Sigmoid colon (tissue), 7 donors: ENCODE results near the gene CT47A1. TPM values are rescaled to one million over a fixed set of nuclear protein-coding genes. Genes with fewer than 3 reads are reported as not detected.

Experiments
- DNase-seq: peaks from one replicate; pipeline ENCODE4 v3.0.0-alpha.2; 2019
- H3K27ac ChIP-seq, 4 donors: fragments of 200-600 bp; sonication (generic); one replicate each; pipeline ENCODE4 v1.5.1; 2016 to 2019; ENCODE audit warnings: mild to moderate bottlenecking in 1 of 4
- H3K27me3 ChIP-seq, 3 donors: fragments of 200-600 bp; sonication (generic); one replicate each; pipeline ENCODE4 v1.5.1; 2019; ENCODE audit warnings: mild to moderate bottlenecking in 1 of 3
- H3K36me3 ChIP-seq, 4 donors: fragments of 200-600 bp; sonication (generic); one replicate each; pipeline ENCODE4 v1.5.1; 2016 to 2019
- H3K4me1 ChIP-seq, 4 donors: fragments of 200-600 bp; sonication (generic); one replicate each; pipeline ENCODE4 v1.5.1; 2017 to 2019
- H3K4me3 ChIP-seq, 4 donors: fragments of 200-600 bp; sonication (generic); one replicate each; pipeline ENCODE4 v1.5.1; 2017 to 2019; ENCODE audit warnings: mild to moderate bottlenecking in 2 of 4, moderate library complexity in 1 of 4
- H3K9me3 ChIP-seq, 4 donors: fragments of 200-600 bp in 3 of 4; sonication (generic) in 3 of 4; one replicate each; pipeline versions ENCODE4 v1.5.1 to v1.6.1; 2013 to 2019
- CTCF ChIP-seq, 4 experiments: fragments of 450-650 bp in 3 of 4; fragments of 200-600 bp in 1 of 4; IDR thresholded peaks; one replicate each; pipeline ENCODE4 v1.5.1; 2016 to 2019; ENCODE audit warnings: antibody characterized with exemption in 4 of 4, mild to moderate bottlenecking in 3 of 4, moderate library complexity in 2 of 4
- EP300 ChIP-seq, 4 donors: sonication (generic); formaldehyde crosslinking; IDR thresholded peaks; one replicate each; pipeline ENCODE4 v1.6.1; 2017; ENCODE audit warnings: antibody characterized with exemption in 4 of 4
- POLR2A ChIP-seq, 2 donors: fragments of 450-650 bp; IDR thresholded peaks; one replicate each; pipeline ENCODE4 v1.6.1; 2016; ENCODE audit warnings: antibody characterized with exemption in 2 of 2, mild to moderate bottlenecking in 2 of 2, moderate library complexity in 2 of 2
- POLR2AphosphoS5 ChIP-seq, 4 donors: sonication (generic); formaldehyde crosslinking; IDR thresholded peaks; one replicate each; pipeline ENCODE4 v1.6.1; 2017; ENCODE audit warnings: antibody characterized with exemption in 4 of 4
- WGBS, 2 donors: extraction: QIAGEN DNeasy Blood & Tissue Kit; methylation state at CpG; one replicate each; pipeline ENCODE4 v1.1.7; 2013; 5-methylcytosine and 5-hydroxymethylcytosine counted together
- intact Hi-C: fragments of 100-400 bp; cut with DNase I; formaldehyde crosslinking; loops from one replicate; pipeline ENCODE4 v1.15.1; 2023
- polyA plus RNA-seq, 3 donors: library from polyadenylated mRNA; stranded (reverse); fragments of 200-250 nt; gene quantifications; one replicate each; pipeline ENCODE4 v1.2.3, GENCODE V29; 2013
- total RNA-seq, 4 donors: library from RNA; depleted of rRNA; stranded (reverse); fragments of >200 nt; gene quantifications; one replicate each; pipeline ENCODE4 v1.1.0, GENCODE V29; 2016
- donor health status: healthy with polysubstance abuse.
- donor health status: Bipolar disorder and iron deficiency.
- donor health status: healthy.

The CT47A1 gene
- total and polyA plus RNA-seq, 7 donors, result not detected

GRCh38 chrX:121013897-121014455 is 28.4 kb upstream of the CT47A1 start:
- Histone ChIP-seq H3K9me3 (no peaks in the 10 kb centered on the region), H3K4me3 (no peak overlapping the region), H3K27ac (no peak overlapping the region), H3K4me1 (no peaks in the 10 kb centered on the region), H3K27me3 (no peaks in the 10 kb centered on the region), H3K36me3 (no peaks in the 10 kb centered on the region)
- TF ChIP-seq POLR2AphosphoS5 (IDR thresholded peaks at IDR 0.05), result no peak
- intact Hi-C loops, result no loop called here
- no peak for DNase-seq

DNA sequence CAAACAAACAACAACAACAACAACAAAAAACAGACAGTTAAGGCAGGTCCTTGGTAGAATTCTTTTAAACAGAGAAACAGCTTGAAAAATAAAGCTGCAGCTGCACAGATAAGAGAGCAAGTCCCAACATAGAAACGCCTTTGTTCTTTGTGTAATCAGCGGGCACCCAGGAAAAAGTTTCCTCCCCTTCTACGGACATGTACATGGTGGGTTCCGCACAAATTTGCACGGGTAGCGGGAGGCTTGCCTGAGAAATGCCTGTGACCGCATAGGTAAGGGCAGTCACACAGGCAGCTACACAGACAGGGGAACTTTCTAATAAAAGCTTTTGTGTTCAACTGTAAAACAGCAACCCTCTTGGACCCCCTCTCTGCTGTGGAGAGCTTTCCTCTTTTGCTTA is 25.7 kb upstream of the CT47A1 start:
- no peaks in the 10 kb centered on the region for H3K27me3 ChIP-seq
- intact Hi-C loops, result no loop called here
- WGBS, 2 donors, result 28 to 76% methylated on average over 7 of the region's 7 CpGs

DNA sequence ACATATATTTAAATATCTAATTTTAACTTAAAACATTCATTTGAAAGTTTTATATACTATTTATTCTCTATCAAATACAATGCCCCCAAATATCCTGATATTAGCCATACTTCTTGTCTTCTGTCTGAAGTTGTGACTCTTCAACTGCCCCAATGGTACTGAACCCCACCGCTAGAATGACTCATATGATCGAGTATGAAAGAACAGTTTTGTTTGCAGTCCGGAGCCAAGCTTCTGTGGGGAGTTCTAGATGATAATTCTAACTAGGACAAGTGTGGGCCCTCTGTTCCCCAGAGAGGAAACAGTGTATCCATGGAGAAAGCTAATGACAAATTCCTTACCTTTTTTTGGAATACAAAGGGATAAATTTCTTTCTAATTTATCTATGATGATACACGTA is 24.7 kb upstream of the CT47A1 start:
- Histone ChIP-seq H3K27ac (no peak overlapping the region), H3K27me3 (no peaks in the 10 kb centered on the region), H3K9me3 (no peaks in the 10 kb centered on the region), H3K4me1 (no peaks in the 10 kb centered on the region), H3K4me3 (no peak overlapping the region), H3K36me3 (no peaks in the 10 kb centered on the region)
- no peak for DNase-seq
- 51 to 76% methylated on average over 4 of the region's 4 CpGs for WGBS, 2 donors
- TF ChIP-seq CTCF (IDR thresholded peaks at IDR 0.05), result no peak
- no peak for TF ChIP-seq POLR2A (IDR thresholded peaks at IDR 0.05)
- TF ChIP-seq POLR2AphosphoS5 (IDR thresholded peaks at IDR 0.05), result no peak
- no peak for TF ChIP-seq EP300 (IDR thresholded peaks at IDR 0.05)
- intact Hi-C loops, result no loop called here

More for the DNA sequence above, 25.7 kb upstream of the CT47A1 start:
- no peak overlapping the region for H3K27ac ChIP-seq
- no peak for TF ChIP-seq POLR2AphosphoS5 (IDR thresholded peaks at IDR 0.05)
- no peak for TF ChIP-seq EP300 (IDR thresholded peaks at IDR 0.05)
- TF ChIP-seq POLR2A (IDR thresholded peaks at IDR 0.05), result no peak
- no peak for TF ChIP-seq CTCF (IDR thresholded peaks at IDR 0.05)
- no peak for DNase-seq
- no peak overlapping the region for H3K4me3 ChIP-seq
- H3K36me3 ChIP-seq, result no peaks in the 10 kb centered on the region
- H3K4me1 ChIP-seq, result no peaks in the 10 kb centered on the region
- no peaks in the 10 kb centered on the region for H3K9me3 ChIP-seq

DNA sequence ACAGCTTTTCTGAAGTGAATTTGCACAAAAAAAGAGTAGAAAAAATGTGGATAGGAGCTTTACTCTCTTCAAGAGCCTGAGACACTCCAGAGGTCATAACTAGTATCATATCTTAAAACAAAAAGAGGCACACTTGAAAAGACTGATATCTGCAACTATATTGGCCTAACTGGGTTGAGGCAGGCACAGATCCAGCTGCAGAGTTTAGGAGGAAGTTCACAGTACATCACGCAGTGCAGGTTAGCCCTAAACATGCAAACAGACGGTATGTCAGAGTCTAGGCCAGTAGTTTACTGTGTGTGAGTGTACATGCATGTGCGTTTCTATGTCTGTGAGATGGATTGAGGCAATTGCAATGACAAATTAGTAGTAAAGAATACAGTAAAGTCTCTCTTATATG is 24.2 kb upstream of the CT47A1 start:
- intact Hi-C loops, result no loop called here
- WGBS, 2 donors, result 12 to 73% methylated on average over 3 of the region's 3 CpGs

DNA sequence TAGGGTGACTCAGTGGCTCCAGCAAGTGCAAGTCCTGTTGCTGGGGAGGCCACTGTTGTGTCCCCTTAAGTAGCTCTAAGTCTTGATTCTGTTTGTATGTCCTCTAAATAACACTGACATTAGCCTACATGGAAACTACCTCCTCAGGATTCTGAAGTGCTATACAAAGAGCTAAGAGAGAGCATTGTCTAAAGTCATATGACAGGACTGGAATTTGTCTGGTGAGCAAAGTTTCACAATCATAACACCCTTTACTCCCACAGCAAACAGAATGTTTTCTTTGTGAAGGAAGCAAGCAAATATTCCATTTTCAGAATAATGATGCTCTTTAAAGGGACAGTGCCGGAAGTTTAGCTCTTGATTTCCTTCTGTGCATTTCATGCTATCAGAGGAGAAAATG is 23.4 kb upstream of the CT47A1 start:
- Histone ChIP-seq H3K4me1 (no peaks in the 10 kb centered on the region), H3K27ac (no peak overlapping the region), H3K36me3 (no peaks in the 10 kb centered on the region), H3K9me3 (no peaks in the 10 kb centered on the region), H3K4me3 (no peak overlapping the region), H3K27me3 (no peaks in the 10 kb centered on the region)
- intact Hi-C loops, result no loop called here
- 41 to 80% methylated on average over 1 of the region's 1 CpG for WGBS, 2 donors
- TF ChIP-seq CTCF (IDR thresholded peaks at IDR 0.05), result no peak
- TF ChIP-seq POLR2A (IDR thresholded peaks at IDR 0.05), result no peak
- no peak for TF ChIP-seq POLR2AphosphoS5 (IDR thresholded peaks at IDR 0.05)
- no peak for TF ChIP-seq EP300 (IDR thresholded peaks at IDR 0.05)
- DNase-seq, result no peak

More for the DNA sequence above, 24.2 kb upstream of the CT47A1 start:
- TF ChIP-seq POLR2A (IDR thresholded peaks at IDR 0.05), result no peak
- TF ChIP-seq POLR2AphosphoS5 (IDR thresholded peaks at IDR 0.05), result no peak
- no peak for TF ChIP-seq CTCF (IDR thresholded peaks at IDR 0.05)
- TF ChIP-seq EP300 (IDR thresholded peaks at IDR 0.05), result no peak
- no peak overlapping the region for H3K4me3 ChIP-seq
- DNase-seq, result no peak
- H3K27me3 ChIP-seq, result no peaks in the 10 kb centered on the region
- no peaks in the 10 kb centered on the region for H3K9me3 ChIP-seq
- H3K27ac ChIP-seq, result no peak overlapping the region
- no peaks in the 10 kb centered on the region for H3K4me1 ChIP-seq
- no peaks in the 10 kb centered on the region for H3K36me3 ChIP-seq
